GM20431 (cell line): Measurements from ENCODE around the gene PLB1.

Experiments used
- in situ Hi-C: fragments of 300-500 bp; cut with MseI, MboI; formaldehyde crosslinking; loops from one replicate; pipeline ENCODE4 v1.15.0; 2020; ENCODE audit warnings: low sequenced_read_pairs; ENCODE audit not compliant: unreplicated experiment

The PLB1 gene

GRCh38 chr2:28620291-28620793 is 124.5 kb downstream of the PLB1 start:
- in situ Hi-C loops = no loop called here

GRCh38 chr2:28620801-28621171 is 124.9 kb downstream of the PLB1 start:
- in situ Hi-C loops = no loop called here

- in situ Hi-C loops = no loop called here
These were observed 125.6 kb downstream of the PLB1 start for GRCh38 chr2:28621172-28622100.

GRCh38 chr2:28622101-28622499 is 126.2 kb downstream of the PLB1 start:
- in situ Hi-C loops = no loop called here

- in situ Hi-C loops = no loop called here
These were observed 127.9 kb downstream of the PLB1 start for GRCh38 chr2:28623582-28624405.

- in situ Hi-C loops = no loop called here
These were observed 128.6 kb downstream of the PLB1 start for GRCh38 chr2:28624436-28624792.

GRCh38 chr2:28624793-28625701 is 129.2 kb downstream of the PLB1 start:
- in situ Hi-C loops = no loop called here

GRCh38 chr2:28626376-28626775 is 130.5 kb downstream of the PLB1 start:
- in situ Hi-C loops = no loop called here

- in situ Hi-C loops = no loop called here
These were observed 131.1 kb downstream of the PLB1 start for GRCh38 chr2:28626891-28627421.

GRCh38 chr2:28627722-28628480 is 132.0 kb downstream of the PLB1 start:
- in situ Hi-C loops = no loop called here

GRCh38 chr2:28628506-28628905 is 132.6 kb downstream of the PLB1 start:
- in situ Hi-C loops = no loop called here

- in situ Hi-C loops = no loop called here
These were observed 133.1 kb downstream of the PLB1 start for GRCh38 chr2:28628987-28629386.

GRCh38 chr2:28629910-28630309 is 134.1 kb downstream of the PLB1 start:
- in situ Hi-C loops = no loop called here

GRCh38 chr2:28630341-28630740 is 134.5 kb downstream of the PLB1 start:
- in situ Hi-C loops = no loop called here

GRCh38 chr2:28631514-28632206 is 135.8 kb downstream of the PLB1 start:
- in situ Hi-C loops = no loop called here

GRCh38 chr2:28632791-28633190 is 136.9 kb downstream of the PLB1 start:
- in situ Hi-C loops = no loop called here

- in situ Hi-C loops = no loop called here
These were observed 137.3 kb downstream of the PLB1 start for GRCh38 chr2:28633204-28633603.

GRCh38 chr2:28633746-28634145 is 137.9 kb downstream of the PLB1 start:
- in situ Hi-C loops = no loop called here
